Subcutaneous adipose tissue (tissue), 4 donors: ENCODE results near the gene RASGRF2. TPM values are rescaled to one million over a fixed set of nuclear protein-coding genes. Genes with fewer than 3 reads are reported as not detected.

Experiments
- total RNA-seq, 4 donors: library from RNA; depleted of rRNA; stranded (reverse); fragments of >200 nt; gene quantifications; one replicate each; pipeline ENCODE4 v1.1.0, GENCODE V29; 2016
- TF ChIP-seq, protein P1 (sequence below): fragments of 450-650 bp; IDR thresholded peaks from one replicate; pipeline ENCODE4 v1.5.1; 2016; ENCODE audit warnings: low read depth, mild to moderate bottlenecking, control low read depth, antibody characterized with exemption, moderate library complexity

The RASGRF2 gene
- total RNA-seq, 4 donors from 2014 or later = 6.6 to 34.9 (median 20.2) TPM

GRCh38 chr5:80985600-80986228, 25.6 kb downstream of the RASGRF2 start:
- TF ChIP-seq, protein P1, sequence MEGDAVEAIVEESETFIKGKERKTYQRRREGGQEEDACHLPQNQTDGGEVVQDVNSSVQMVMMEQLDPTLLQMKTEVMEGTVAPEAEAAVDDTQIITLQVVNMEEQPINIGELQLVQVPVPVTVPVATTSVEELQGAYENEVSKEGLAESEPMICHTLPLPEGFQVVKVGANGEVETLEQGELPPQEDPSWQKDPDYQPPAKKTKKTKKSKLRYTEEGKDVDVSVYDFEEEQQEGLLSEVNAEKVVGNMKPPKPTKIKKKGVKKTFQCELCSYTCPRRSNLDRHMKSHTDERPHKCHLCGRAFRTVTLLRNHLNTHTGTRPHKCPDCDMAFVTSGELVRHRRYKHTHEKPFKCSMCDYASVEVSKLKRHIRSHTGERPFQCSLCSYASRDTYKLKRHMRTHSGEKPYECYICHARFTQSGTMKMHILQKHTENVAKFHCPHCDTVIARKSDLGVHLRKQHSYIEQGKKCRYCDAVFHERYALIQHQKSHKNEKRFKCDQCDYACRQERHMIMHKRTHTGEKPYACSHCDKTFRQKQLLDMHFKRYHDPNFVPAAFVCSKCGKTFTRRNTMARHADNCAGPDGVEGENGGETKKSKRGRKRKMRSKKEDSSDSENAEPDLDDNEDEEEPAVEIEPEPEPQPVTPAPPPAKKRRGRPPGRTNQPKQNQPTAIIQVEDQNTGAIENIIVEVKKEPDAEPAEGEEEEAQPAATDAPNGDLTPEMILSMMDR = no peak

GRCh38 chr5:80986382-80986781, 26.2 kb downstream of the RASGRF2 start:
- TF ChIP-seq, protein P1 = no peak

DNA sequence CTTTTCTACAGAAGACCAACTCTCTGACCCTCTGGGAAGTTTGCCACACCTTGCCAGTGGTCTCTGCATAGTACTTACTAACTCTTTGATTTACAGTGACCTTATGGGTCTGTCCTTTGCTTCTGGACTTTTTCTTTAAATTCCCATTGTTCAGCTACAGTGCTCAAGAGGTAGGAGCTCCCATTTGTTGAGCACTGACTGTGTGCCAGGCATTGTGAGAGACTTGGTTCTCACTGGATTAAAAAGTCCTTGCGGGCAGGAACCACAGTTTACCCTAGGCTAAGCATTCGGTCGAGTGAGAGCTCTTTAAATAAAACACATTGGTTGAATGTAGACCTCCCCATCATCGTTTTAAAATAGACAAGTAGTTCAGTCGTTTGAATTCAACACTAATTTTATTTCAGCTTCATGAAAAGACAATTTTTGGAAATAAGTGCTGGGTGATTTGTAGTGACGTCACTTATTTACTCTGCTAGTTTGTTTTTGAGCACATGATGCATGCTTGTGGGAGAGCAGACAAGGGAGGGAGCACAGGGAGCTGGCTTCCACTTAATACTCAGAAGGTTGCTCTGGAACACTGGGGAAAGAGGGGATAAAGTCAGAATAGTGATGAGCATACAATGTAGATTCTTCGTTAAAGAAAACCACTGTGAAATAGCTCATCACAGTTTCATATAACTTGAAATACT, 27.1 kb downstream of the RASGRF2 start:
- TF ChIP-seq, protein P1 = no peak

- TF ChIP-seq, protein P1 = no peak
Measured at GRCh38 chr5:80988419-80988935, 28.3 kb downstream of the RASGRF2 start.

DNA sequence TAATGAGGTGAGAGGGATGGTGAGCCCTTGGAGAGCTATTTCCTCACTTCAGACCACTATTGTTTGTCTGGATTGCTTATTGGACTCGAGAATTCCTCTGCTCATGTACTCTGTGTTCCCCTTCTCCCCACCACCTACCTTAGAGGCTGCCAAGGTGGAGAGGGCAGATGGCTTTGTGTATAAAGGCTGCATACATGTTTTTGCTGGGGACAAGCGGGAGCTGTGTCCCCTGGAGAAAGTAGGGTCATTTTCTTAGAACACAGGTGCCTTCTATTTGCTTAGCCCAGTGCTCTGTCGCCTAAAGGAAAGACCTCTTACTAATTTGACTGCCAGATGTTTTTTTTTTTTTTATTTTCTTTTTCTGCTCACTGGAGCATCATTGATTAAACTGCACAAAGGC, 29.7 kb downstream of the RASGRF2 start:
- TF ChIP-seq, protein P1 = no peak

GRCh38 chr5:80990527-80990926, 30.4 kb downstream of the RASGRF2 start:
- TF ChIP-seq, protein P1 = no peak

GRCh38 chr5:80990971-80991370, 30.8 kb downstream of the RASGRF2 start:
- TF ChIP-seq, protein P1 = no peak
